ENCODE data around the gene APOH. TPM values are rescaled to one million over a fixed set of nuclear protein-coding genes. Genes with fewer than 3 reads are reported as not detected.
A peak's percentile ranks its signal among the peaks of the same experiment; 100 is the strongest.

APOH gene
- total and polyA plus RNA-seq, 4 donors, result 0.39 to 15.4 (median 4.8) TPM

DNA sequence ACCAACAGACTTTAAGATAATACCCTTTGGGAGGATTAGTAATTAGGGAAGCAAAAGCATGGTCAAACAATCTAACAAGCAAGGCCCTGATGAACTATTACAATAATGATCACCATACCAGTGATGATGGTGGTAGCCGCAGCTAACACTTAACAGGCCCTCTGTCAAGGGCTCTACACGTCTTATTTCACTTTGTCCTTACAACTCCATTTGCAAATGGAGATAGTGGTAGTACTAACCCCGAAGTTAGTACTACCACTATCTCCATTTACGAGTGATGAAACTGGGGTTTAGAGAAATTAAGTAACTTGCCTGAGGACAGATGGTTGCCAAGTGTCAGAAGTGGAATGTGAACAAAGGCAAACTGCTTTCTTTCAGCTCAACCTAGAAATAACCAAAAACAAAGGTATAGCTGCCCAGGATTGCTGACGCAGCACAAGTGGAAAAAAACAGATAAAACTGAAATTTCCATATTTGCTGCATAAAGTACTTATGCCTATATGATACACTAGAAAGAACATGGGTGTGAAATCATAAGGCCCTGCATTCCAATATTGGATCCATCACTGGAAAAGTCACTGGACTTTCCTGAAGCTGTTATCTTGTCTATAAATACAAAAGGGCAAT is 61.9 kb downstream of the APOH start:
- no peaks in the 10 kb centered on the region for H3K27me3 ChIP-seq (ENCODE audit: control insufficient read depth in 3 of 3, insufficient read depth in 3 of 3, low read length in 2 of 3)
- H3K36me3 ChIP-seq (ENCODE audit: control insufficient read depth in 4 of 4, insufficient read depth in 4 of 4, low read length in 4 of 4), result peaks cover 0 to 3% (median 0%) of the 10 kb centered on the region in 4 donors
- WGBS, 2 donors, result 76% methylated on average over 5 of the region's 5 CpGs
- no peak for ATAC-seq (ENCODE audit: insufficient read depth, low FRiP score)
- H3K4me1 ChIP-seq (ENCODE audit: control insufficient read depth in 5 of 5, insufficient read depth in 5 of 5, low read length in 5 of 5), result no peaks in the 10 kb centered on the region
- no peak overlapping the region for H3K9ac ChIP-seq (ENCODE audit: insufficient read depth in 1 of 2, low read length in 2 of 2)
- no peaks in the 10 kb centered on the region for H3K9me3 ChIP-seq (ENCODE audit: control insufficient read depth in 4 of 4, insufficient read depth in 3 of 4, low read length in 3 of 4)
- peak overlapping the region in 1 of 2 donors; percentile 33 for H3K27ac ChIP-seq (ENCODE audit: low read depth in 1 of 2, low read length in 1 of 2)
- H3K4me3 ChIP-seq, result no peak overlapping the region
- TF ChIP-seq, protein P1, sequence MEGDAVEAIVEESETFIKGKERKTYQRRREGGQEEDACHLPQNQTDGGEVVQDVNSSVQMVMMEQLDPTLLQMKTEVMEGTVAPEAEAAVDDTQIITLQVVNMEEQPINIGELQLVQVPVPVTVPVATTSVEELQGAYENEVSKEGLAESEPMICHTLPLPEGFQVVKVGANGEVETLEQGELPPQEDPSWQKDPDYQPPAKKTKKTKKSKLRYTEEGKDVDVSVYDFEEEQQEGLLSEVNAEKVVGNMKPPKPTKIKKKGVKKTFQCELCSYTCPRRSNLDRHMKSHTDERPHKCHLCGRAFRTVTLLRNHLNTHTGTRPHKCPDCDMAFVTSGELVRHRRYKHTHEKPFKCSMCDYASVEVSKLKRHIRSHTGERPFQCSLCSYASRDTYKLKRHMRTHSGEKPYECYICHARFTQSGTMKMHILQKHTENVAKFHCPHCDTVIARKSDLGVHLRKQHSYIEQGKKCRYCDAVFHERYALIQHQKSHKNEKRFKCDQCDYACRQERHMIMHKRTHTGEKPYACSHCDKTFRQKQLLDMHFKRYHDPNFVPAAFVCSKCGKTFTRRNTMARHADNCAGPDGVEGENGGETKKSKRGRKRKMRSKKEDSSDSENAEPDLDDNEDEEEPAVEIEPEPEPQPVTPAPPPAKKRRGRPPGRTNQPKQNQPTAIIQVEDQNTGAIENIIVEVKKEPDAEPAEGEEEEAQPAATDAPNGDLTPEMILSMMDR (IDR thresholded peaks at IDR 0.05; ENCODE audit: control extremely low read depth, extremely low read depth), result no peak
- no peak for DNase-seq

DNA sequence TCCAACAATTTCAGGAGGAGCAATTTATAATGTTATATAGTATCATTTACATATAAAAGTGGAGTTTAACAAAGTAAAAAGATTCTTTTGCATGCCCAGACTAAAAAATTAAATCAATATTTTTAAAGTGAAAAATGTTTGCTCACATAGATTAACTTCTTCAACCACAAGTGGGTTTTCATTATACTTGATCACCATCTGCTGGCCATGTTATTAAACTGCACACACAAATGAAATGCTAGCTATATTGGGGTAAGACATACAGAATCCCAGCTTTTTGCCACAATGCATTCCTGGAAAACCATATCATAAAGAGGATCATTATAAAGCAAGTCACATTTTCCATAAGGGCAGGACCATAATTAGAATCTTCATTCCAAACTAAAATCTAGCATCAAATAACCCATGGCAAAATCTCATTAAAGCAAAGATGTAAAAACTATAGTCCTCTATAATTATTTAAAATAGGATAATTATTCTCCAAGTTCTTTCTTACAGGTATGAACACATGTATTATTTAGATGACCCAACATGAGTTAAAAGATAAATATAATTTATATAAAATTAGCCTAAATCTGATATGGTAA is 63.6 kb downstream of the APOH start:
- TF ChIP-seq, protein P1 (IDR thresholded peaks at IDR 0.05; ENCODE audit: control extremely low read depth, extremely low read depth), result peak; percentile 61
- Histone ChIP-seq H3K9me3 (ENCODE audit: control insufficient read depth in 4 of 4, insufficient read depth in 3 of 4, low read length in 3 of 4) (no peaks in the 10 kb centered on the region), H3K27ac (ENCODE audit: low read depth in 1 of 2, low read length in 1 of 2) (no peak overlapping the region), H3K27me3 (ENCODE audit: control insufficient read depth in 3 of 3, insufficient read depth in 3 of 3, low read length in 2 of 3) (no peaks in the 10 kb centered on the region), H3K36me3 (ENCODE audit: control insufficient read depth in 4 of 4, insufficient read depth in 4 of 4, low read length in 4 of 4) (peaks cover 0 to 3% (median 0%) of the 10 kb centered on the region in 4 donors), H3K9ac (ENCODE audit: insufficient read depth in 1 of 2, low read length in 2 of 2) (no peak overlapping the region), H3K4me1 (ENCODE audit: control insufficient read depth in 5 of 5, insufficient read depth in 5 of 5, low read length in 5 of 5) (no peaks in the 10 kb centered on the region), H3K4me3 (no peak overlapping the region)
- DNase-seq, result peak; percentile 18 to 83 (median 76)
- no peak for ATAC-seq (ENCODE audit: insufficient read depth, low FRiP score)

Small RNAs within 50 kb of the gene (small RNA-seq; reads per million reads assigned to genes)
- not detected for gene RNA5SP444 (ENCODE audit: low replicate concordance)

Other genes with a start within 250 kb of the APOH start
- gene CEP112, start 37.3 kb downstream of the APOH start, total RNA-seq, result 10 to 100 TPM; 24.2 to 32.9 TPM
- 10 to 100 TPM in 1 of 2 donors, 1 to 10 TPM in 1; 5.9 to 13.4 TPM for gene CEP112, start 37.3 kb downstream of the APOH start, polyA plus RNA-seq
- 10 to 100 TPM; 22.5 to 34.8 TPM for gene PRKCA, start 73.2 kb upstream of the APOH start, total RNA-seq
- 1 to 10 TPM; 3.4 to 5.2 TPM for gene PRKCA, start 73.2 kb upstream of the APOH start, polyA plus RNA-seq